Testis (tissue), 3 donors: ENCODE data around the gene THADA. TPM values are rescaled to one million over a fixed set of nuclear protein-coding genes. Genes with fewer than 3 reads are reported as not detected.

Experiments
- DNase-seq: peaks from one replicate; pipeline ENCODE4 v3.0.0-alpha.2; 2019
- H3K27ac ChIP-seq, 2 donors: fragments of 200-600 bp; sonication (generic); one replicate each; pipeline ENCODE4 v1.5.1; 2019
- H3K27me3 ChIP-seq: fragments of 200-600 bp; sonication (generic); one replicate; pipeline ENCODE4 v1.5.1; 2019
- H3K36me3 ChIP-seq: fragments of 200-600 bp; sonication (generic); one replicate; pipeline ENCODE4 v1.5.1; 2017; ENCODE audit warnings: low read depth; ENCODE audit errors: missing control alignments
- H3K4me1 ChIP-seq: fragments of 200-600 bp; sonication (generic); one replicate; pipeline ENCODE4 v1.5.1; 2019
- H3K4me3 ChIP-seq, 2 donors: fragments of 200-600 bp; sonication (generic); one replicate each; pipeline ENCODE4 v1.5.1; 2017 to 2019
- H3K9me3 ChIP-seq: fragments of 200-600 bp; sonication (generic); one replicate; pipeline ENCODE4 v1.5.1; 2017
- POLR2A ChIP-seq: fragments of 450-650 bp; IDR thresholded peaks from one replicate; pipeline ENCODE4 v1.6.1; 2017; ENCODE audit warnings: antibody characterized with exemption, mild to moderate bottlenecking, moderate library complexity
- WGBS, 2 donors: methylation state at CpG; one replicate each; pipeline ENCODE4 v1.1.5; 2018; 5-methylcytosine and 5-hydroxymethylcytosine counted together
- intact Hi-C: fragments of 100-400 bp; cut with DNase I; formaldehyde crosslinking; loops from one replicate; pipeline ENCODE4 v1.15.1; 2023; ENCODE audit warnings: low total_unique reads
- polyA plus RNA-seq: library from polyadenylated mRNA; stranded (reverse); fragments of 350-450 nt; fragmentation: Illumina TruSeq; extraction: RNeasy Lipid Tissue Mini Kit (QIAGEN cat#74804); gene quantifications from one replicate; pipeline ENCODE4 v1.2.3, GENCODE V29; 2014; ENCODE audit warnings: low read depth, low replicate concordance; ENCODE audit not compliant: insufficient read depth
- total RNA-seq, 2 donors: library from RNA; depleted of rRNA; stranded (reverse); fragments of >200 nt; gene quantifications; one replicate each; pipeline ENCODE4 v1.2.3, GENCODE V29; 2016
- TF ChIP-seq, protein P1 (sequence below), 3 experiments: fragments of 450-650 bp in 2 of 3; fragments of 200-600 bp in 1 of 3; sonication (generic) in 1 of 3; IDR thresholded peaks; one replicate each; pipeline ENCODE4 v1.5.1; 2016 to 2019; ENCODE audit warnings: antibody characterized with exemption in 3 of 3, mild to moderate bottlenecking in 2 of 3, moderate library complexity in 1 of 3

The THADA gene
- total and polyA plus RNA-seq, 3 donors from 2014 or later = 29.5 to 43.9 (median 39.5) TPM

DNA sequence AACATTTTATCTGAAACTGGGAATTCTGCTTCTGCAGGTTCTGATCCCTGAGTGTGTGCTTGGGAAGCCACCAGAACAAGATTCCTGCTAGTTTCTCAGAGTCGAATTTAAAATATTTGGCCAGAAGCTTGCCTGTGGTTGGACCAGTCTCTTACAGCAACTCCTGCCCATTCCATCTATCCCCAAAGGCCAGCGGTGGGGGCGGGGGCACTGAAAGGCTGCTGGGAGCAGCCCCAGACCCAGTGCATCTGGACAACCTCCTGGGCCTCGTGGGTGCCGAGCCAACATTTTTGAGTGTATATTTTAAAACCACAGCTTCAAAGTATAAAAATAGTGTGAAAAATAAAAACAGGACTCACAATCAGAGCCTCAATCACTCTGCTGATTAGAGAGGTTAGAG is 330.8 kb downstream of the THADA start:
- H3K27ac ChIP-seq = peak overlapping the region; percentile 2 to 76
- DNase-seq = no peak
- no peaks in the 10 kb centered on the region for H3K9me3 ChIP-seq
- H3K36me3 ChIP-seq = no peaks in the 10 kb centered on the region
- H3K27me3 ChIP-seq = no peaks in the 10 kb centered on the region
- peaks cover 26% of the 10 kb centered on the region for H3K4me1 ChIP-seq
- WGBS, 2 donors = 47 to 49% methylated on average over 5 of the region's 5 CpGs
- H3K4me3 ChIP-seq = no peak overlapping the region
- no peak for TF ChIP-seq POLR2A
- TF ChIP-seq, protein P1, sequence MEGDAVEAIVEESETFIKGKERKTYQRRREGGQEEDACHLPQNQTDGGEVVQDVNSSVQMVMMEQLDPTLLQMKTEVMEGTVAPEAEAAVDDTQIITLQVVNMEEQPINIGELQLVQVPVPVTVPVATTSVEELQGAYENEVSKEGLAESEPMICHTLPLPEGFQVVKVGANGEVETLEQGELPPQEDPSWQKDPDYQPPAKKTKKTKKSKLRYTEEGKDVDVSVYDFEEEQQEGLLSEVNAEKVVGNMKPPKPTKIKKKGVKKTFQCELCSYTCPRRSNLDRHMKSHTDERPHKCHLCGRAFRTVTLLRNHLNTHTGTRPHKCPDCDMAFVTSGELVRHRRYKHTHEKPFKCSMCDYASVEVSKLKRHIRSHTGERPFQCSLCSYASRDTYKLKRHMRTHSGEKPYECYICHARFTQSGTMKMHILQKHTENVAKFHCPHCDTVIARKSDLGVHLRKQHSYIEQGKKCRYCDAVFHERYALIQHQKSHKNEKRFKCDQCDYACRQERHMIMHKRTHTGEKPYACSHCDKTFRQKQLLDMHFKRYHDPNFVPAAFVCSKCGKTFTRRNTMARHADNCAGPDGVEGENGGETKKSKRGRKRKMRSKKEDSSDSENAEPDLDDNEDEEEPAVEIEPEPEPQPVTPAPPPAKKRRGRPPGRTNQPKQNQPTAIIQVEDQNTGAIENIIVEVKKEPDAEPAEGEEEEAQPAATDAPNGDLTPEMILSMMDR (IDR thresholded peaks at IDR 0.05) = no peak
- intact Hi-C loops = no loop called here

DNA sequence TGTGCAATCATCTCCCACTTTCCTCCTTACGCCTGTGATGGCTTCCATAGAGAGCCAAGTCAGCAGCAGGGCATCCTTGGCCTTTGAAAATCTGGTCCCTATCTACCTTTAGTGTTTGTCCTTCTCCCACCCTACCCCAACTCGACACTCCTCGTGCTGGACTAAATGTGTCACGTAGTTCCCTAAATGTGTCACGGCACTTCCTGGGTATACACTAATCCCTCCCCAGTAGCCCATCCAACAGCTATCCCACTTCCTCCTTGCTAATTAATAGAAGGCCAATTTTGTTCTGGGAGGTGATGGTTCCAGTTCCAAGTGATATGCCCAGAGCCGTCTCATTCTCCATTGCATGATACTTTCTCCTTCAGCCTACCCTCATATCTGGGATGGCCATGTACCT is 332.9 kb downstream of the THADA start:
- Histone ChIP-seq H3K36me3 (no peaks in the 10 kb centered on the region), H3K27ac (no peak overlapping the region), H3K4me3 (no peak overlapping the region), H3K27me3 (no peaks in the 10 kb centered on the region), H3K4me1 (peaks cover 6% of the 10 kb centered on the region), H3K9me3 (no peaks in the 10 kb centered on the region)
- WGBS, 2 donors = 89 to 93% methylated on average over 6 of the region's 6 CpGs
- DNase-seq = no peak
- no peak for TF ChIP-seq POLR2A
- TF ChIP-seq, protein P1 (IDR thresholded peaks at IDR 0.05) = no peak
- intact Hi-C loops = no loop called here

DNA sequence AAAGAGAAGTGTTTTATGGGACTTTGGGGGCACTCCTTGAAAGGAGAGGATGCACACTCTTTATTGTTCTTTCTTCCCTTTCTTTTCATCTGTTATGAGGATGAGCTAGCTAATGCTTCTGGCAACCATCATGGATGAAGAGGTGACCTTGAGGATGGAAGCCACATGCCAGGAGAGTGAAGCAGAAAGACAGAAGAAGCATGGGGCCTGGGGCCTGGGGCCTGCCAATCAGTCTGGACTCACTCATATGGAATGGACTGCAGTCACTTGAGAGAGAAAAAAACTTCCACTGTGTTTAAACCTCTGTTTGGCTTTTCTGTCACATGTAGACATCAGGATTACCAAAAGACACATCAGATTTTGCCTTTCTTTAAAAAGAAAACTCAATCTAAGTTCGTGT is 333.6 kb downstream of the THADA start:
- no peaks in the 10 kb centered on the region for H3K36me3 ChIP-seq
- H3K9me3 ChIP-seq = no peaks in the 10 kb centered on the region
- no peak for TF ChIP-seq POLR2A
- TF ChIP-seq, protein P1 (IDR thresholded peaks at IDR 0.05) = no peak
- no peak overlapping the region for H3K27ac ChIP-seq
- H3K4me3 ChIP-seq = no peak overlapping the region
- no peaks in the 10 kb centered on the region for H3K27me3 ChIP-seq
- no peak for DNase-seq
- peaks cover 4% of the 10 kb centered on the region for H3K4me1 ChIP-seq
- intact Hi-C loops = no loop called here
- 87 to 95% methylated on average over 1 of the region's 1 CpG for WGBS, 2 donors

DNA sequence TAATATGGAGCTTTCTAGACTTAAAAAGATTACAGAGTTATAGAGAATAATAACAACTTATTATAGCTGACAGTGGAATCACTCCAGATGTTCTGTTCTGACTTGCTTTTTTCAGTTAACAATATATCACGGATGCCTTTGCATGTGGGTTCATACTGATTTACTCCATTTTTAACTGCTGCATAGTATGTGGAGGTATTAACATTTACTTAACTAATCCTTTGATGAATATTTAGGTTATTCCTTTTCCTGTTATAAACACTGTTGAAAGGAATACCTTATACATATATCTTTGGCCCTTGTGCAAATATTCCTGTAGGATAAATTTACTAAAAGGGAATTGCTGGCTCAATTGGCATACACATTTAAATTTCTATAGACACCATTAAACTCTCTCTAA is 336.3 kb downstream of the THADA start:
- H3K4me1 ChIP-seq = no peaks in the 10 kb centered on the region
- H3K27ac ChIP-seq = no peak overlapping the region
- H3K27me3 ChIP-seq = no peaks in the 10 kb centered on the region
- H3K4me3 ChIP-seq = no peak overlapping the region
- TF ChIP-seq, protein P1 (IDR thresholded peaks at IDR 0.05) = no peak
- TF ChIP-seq POLR2A = no peak
- H3K9me3 ChIP-seq = no peaks in the 10 kb centered on the region
- DNase-seq = no peak
- intact Hi-C loops = no loop called here
- WGBS, 2 donors = 97 to 100% methylated on average over 1 of the region's 1 CpG
- H3K36me3 ChIP-seq = no peaks in the 10 kb centered on the region

DNA sequence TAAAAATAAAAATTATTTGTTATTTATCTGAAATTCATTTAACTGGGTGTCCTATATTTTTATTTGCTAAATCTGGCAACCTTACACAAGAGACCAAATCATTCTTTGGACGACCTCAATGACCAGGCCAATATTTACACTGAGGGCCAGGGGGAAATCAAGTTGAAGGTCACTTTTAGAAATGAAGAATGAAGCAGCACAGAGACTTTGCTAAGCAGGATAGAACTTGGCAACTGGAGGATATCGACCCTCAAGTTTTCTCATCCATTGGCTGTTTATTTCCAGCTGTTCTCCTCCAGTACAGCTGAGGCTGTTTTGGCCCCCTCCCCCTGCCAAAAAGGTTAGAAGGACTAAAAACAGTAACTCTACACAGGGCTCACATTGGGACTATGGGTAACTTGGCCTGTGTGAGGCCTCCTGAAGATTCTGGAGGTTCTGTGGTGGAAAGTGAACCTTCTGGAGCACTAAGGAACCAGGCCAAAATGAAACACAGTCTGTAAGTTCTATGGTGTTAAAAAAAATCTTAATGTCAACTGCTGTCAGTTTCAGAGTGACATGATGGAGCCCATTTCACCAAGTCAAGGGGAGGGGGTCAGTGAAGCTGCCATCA is 337.2 kb downstream of the THADA start:
- no peak for TF ChIP-seq POLR2A
- TF ChIP-seq, protein P1 (IDR thresholded peaks at IDR 0.05) = no peak
- no peaks in the 10 kb centered on the region for H3K27me3 ChIP-seq
- no peaks in the 10 kb centered on the region for H3K9me3 ChIP-seq
- no peak overlapping the region for H3K27ac ChIP-seq
- WGBS, 2 donors = 39 to 42% methylated on average over 2 of the region's 2 CpGs
- no peaks in the 10 kb centered on the region for H3K36me3 ChIP-seq
- no peaks in the 10 kb centered on the region for H3K4me1 ChIP-seq
- H3K4me3 ChIP-seq = no peak overlapping the region
- DNase-seq = no peak
- intact Hi-C loops = no loop called here
